Loucy (cell line): ENCODE data around the gene HOXA13.

Experiments used
- H2AFZ ChIP-seq: fragments of 200-600 bp; sonication (generic); 2 replicates; pipeline ENCODE4 v1.6.0; 2016; ENCODE audit warnings: antibody characterized with exemption, mild to moderate bottlenecking, low read length, moderate library complexity
- H3F3A ChIP-seq: fragments of 200-600 bp; 2 replicates; pipeline ENCODE4 v1.6.0; 2016; ENCODE audit warnings: antibody characterized with exemption, low read depth, mild to moderate bottlenecking
- H3K27me3 ChIP-seq: fragments of 200-600 bp; sonication (generic); 2 replicates; pipeline ENCODE4 v1.6.1; 2014; ENCODE audit warnings: low read length, mild to moderate bottlenecking; ENCODE audit not compliant: insufficient read depth, poor library complexity, severe bottlenecking
- H3K36me3 ChIP-seq: fragments of 200-600 bp; sonication (generic); 2 replicates; pipeline ENCODE4 v1.6.1; 2016; ENCODE audit warnings: low read length; ENCODE audit not compliant: insufficient read depth
- H3K4me1 ChIP-seq: fragments of 200-600 bp; sonication (generic); 2 replicates; pipeline ENCODE4 v1.5.1; 2014; ENCODE audit warnings: low read length, mild to moderate bottlenecking; ENCODE audit not compliant: insufficient read depth, poor library complexity, severe bottlenecking
- H3K4me2 ChIP-seq: fragments of 200-600 bp; sonication (generic); 2 replicates; pipeline ENCODE4 v1.6.0; 2014; ENCODE audit warnings: antibody characterized with exemption, low read length, low read depth, mild to moderate bottlenecking; ENCODE audit not compliant: poor library complexity, severe bottlenecking
- H3K4me3 ChIP-seq: fragments of 200-600 bp; sonication (generic); 2 replicates; pipeline ENCODE4 v1.5.1; 2014; ENCODE audit warnings: low read length, mild to moderate bottlenecking, mixed read lengths; ENCODE audit not compliant: poor library complexity, severe bottlenecking
- H3K79me2 ChIP-seq: fragments of 200-600 bp; sonication (generic); 2 replicates; pipeline ENCODE4 v1.6.1; 2014; ENCODE audit warnings: low read length; ENCODE audit not compliant: insufficient read depth
- H3K9ac ChIP-seq: fragments of 200-600 bp; sonication (generic); 2 replicates; pipeline ENCODE4 v1.6.0; 2014; ENCODE audit warnings: mild to moderate bottlenecking, low read depth, low read length, moderate library complexity; ENCODE audit not compliant: poor library complexity, severe bottlenecking
- H3K9me2 ChIP-seq: fragments of 200-600 bp; sonication (generic); replicated peaks from 2 replicates; pipeline ENCODE4 v1.6.1; 2016; ENCODE audit warnings: low read depth, low read length, mixed read lengths
- H3K9me3 ChIP-seq: fragments of 200-600 bp; sonication (generic); 2 replicates; pipeline ENCODE4 v1.6.1; 2014; ENCODE audit warnings: mild to moderate bottlenecking, antibody characterized with exemption, low read length, low read depth; ENCODE audit not compliant: insufficient read depth
- H4K20me1 ChIP-seq: fragments of 200-600 bp; sonication (generic); 2 replicates; pipeline ENCODE4 v1.6.0; 2014; ENCODE audit warnings: antibody characterized with exemption, low read length, mild to moderate bottlenecking; ENCODE audit not compliant: insufficient read depth, poor library complexity, severe bottlenecking
- EZH2phosphoT487 ChIP-seq: fragments of 200-600 bp; IDR thresholded peaks from 2 replicates; pipeline ENCODE4 v1.6.1; 2018; ENCODE audit warnings: antibody characterized with exemption, mild to moderate bottlenecking, moderate library complexity, borderline replicate concordance
- TF ChIP-seq, protein P1 (sequence below): fragments of 200-600 bp; sonication (generic); conservative IDR thresholded peaks from 2 replicates; pipeline ENCODE4 v1.5.1; 2014; ENCODE audit warnings: mild to moderate bottlenecking, antibody characterized with exemption, low read length

HOXA13 gene

GRCh38 chr7:27149842-27150567, 49.9 kb downstream of the HOXA13 start:
- Histone ChIP-seq H3K4me2 (peak overlapping the region; percentile 91), H3K79me2 (peaks cover 100% of the 10 kb centered on the region), H2AFZ (no peak overlapping the region), H4K20me1 (peaks cover 71% of the 10 kb centered on the region), H3K36me3 (peaks cover 51% of the 10 kb centered on the region), H3K4me3 (peak overlapping the region; percentile 94), H3F3A (no peaks in the 10 kb centered on the region), H3K9me2 (no peaks in the 10 kb centered on the region), H3K9me3 (no peaks in the 10 kb centered on the region), H3K9ac (peak overlapping the region; percentile 99), H3K27me3 (peaks cover 35% of the 10 kb centered on the region), H3K4me1 (peaks cover 37% of the 10 kb centered on the region)
- TF ChIP-seq, protein P1, sequence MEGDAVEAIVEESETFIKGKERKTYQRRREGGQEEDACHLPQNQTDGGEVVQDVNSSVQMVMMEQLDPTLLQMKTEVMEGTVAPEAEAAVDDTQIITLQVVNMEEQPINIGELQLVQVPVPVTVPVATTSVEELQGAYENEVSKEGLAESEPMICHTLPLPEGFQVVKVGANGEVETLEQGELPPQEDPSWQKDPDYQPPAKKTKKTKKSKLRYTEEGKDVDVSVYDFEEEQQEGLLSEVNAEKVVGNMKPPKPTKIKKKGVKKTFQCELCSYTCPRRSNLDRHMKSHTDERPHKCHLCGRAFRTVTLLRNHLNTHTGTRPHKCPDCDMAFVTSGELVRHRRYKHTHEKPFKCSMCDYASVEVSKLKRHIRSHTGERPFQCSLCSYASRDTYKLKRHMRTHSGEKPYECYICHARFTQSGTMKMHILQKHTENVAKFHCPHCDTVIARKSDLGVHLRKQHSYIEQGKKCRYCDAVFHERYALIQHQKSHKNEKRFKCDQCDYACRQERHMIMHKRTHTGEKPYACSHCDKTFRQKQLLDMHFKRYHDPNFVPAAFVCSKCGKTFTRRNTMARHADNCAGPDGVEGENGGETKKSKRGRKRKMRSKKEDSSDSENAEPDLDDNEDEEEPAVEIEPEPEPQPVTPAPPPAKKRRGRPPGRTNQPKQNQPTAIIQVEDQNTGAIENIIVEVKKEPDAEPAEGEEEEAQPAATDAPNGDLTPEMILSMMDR: 0 out of 2 replicates have a peak, but pooled peaks have one; percentile 7
- no peak for TF ChIP-seq EZH2phosphoT487

GRCh38 chr7:27148756-27149641, 50.9 kb downstream of the HOXA13 start:
- peaks cover 100% of the 10 kb centered on the region for H3K79me2 ChIP-seq
- H2AFZ ChIP-seq: no peak overlapping the region
- peaks cover 32% of the 10 kb centered on the region for H3K4me1 ChIP-seq
- TF ChIP-seq, protein P1: no peak
- TF ChIP-seq EZH2phosphoT487: no peak
- H3K4me2 ChIP-seq: peak overlapping the region; percentile 91
- H4K20me1 ChIP-seq: peaks cover 81% of the 10 kb centered on the region
- H3K9ac ChIP-seq: peak overlapping the region; percentile 99
- no peaks in the 10 kb centered on the region for H3F3A ChIP-seq
- peaks cover 35% of the 10 kb centered on the region for H3K27me3 ChIP-seq
- H3K36me3 ChIP-seq: peaks cover 58% of the 10 kb centered on the region
- H3K9me3 ChIP-seq: no peaks in the 10 kb centered on the region
- peak overlapping the region; percentile 94 for H3K4me3 ChIP-seq
- no peaks in the 10 kb centered on the region for H3K9me2 ChIP-seq

DNA sequence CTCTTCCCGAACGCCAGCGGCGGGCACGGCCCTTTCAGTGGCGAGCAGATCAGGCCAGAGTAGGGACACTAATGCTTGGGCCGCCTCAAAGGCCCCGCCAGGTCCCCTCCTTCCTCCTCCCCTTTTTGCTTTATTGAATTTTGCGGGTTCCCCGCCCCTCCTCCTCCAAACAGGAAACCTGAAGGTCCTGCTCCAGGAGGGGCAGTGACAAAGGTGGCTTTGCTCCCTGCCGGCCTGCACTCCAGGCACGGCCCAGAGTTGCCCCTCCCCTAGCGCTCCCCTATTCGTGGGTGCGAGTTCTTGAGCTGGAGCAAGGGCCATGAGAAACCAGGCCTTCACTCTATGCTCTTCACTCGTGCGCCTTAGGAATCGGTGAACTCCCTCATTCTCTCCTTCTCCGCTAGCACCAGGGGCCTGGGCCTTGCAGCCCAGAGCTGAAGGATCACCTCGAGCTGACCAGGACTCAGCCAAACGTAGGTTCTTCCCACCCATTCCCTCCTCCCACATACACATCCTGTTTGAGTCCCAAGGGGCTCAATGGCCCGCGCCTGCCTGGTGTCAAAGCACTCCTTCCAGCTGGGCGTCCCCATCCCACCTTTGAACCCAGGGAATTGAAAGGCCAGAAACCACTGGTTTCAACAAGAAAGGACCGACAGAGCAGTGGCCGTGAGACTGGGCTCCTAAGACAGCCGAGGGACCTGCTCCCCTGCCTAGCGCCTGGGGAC, 51.7 kb downstream of the HOXA13 start:
- H3K4me1 ChIP-seq: peaks cover 32% of the 10 kb centered on the region
- H3K79me2 ChIP-seq: peaks cover 100% of the 10 kb centered on the region
- H4K20me1 ChIP-seq: peaks cover 89% of the 10 kb centered on the region
- H3K9ac ChIP-seq: peak overlapping the region; percentile 99
- no peaks in the 10 kb centered on the region for H3F3A ChIP-seq
- peaks cover 66% of the 10 kb centered on the region for H3K36me3 ChIP-seq
- peak overlapping the region; percentile 94 for H3K4me3 ChIP-seq
- no peaks in the 10 kb centered on the region for H3K9me3 ChIP-seq
- peaks cover 35% of the 10 kb centered on the region for H3K27me3 ChIP-seq
- no peak overlapping the region for H2AFZ ChIP-seq
- H3K9me2 ChIP-seq: no peaks in the 10 kb centered on the region
- H3K4me2 ChIP-seq: peak overlapping the region; percentile 91
- TF ChIP-seq, protein P1: no peak
- TF ChIP-seq EZH2phosphoT487: no peak
